ENCODE data around the gene PAPOLG. TPM values are rescaled to one million over a fixed set of nuclear protein-coding genes. Genes with fewer than 3 reads are reported as not detected.

The PAPOLG gene
- total RNA-seq (2022) (14.4 and 14.7 TPM in 2 replicates), Bru-seq, nascent RNA (percentile 78 among the genes with signal in this experiment), BruChase-seq, experiment 1, labeled RNA remaining after a 6-hour chase (percentile 62 among the genes with signal in this experiment), BruChase-seq, experiment 2, labeled RNA remaining after a 2-hour chase (percentile 73 among the genes with signal in this experiment)
- long read RNA-seq, full-length matches to known transcripts, result 3 of 5 reads
- long read RNA-seq, partial matches to known transcripts, result 2 of 5 reads
- long read RNA-seq, other reads (novel, unspliced or antisense), result 0 of 5 reads

DNA sequence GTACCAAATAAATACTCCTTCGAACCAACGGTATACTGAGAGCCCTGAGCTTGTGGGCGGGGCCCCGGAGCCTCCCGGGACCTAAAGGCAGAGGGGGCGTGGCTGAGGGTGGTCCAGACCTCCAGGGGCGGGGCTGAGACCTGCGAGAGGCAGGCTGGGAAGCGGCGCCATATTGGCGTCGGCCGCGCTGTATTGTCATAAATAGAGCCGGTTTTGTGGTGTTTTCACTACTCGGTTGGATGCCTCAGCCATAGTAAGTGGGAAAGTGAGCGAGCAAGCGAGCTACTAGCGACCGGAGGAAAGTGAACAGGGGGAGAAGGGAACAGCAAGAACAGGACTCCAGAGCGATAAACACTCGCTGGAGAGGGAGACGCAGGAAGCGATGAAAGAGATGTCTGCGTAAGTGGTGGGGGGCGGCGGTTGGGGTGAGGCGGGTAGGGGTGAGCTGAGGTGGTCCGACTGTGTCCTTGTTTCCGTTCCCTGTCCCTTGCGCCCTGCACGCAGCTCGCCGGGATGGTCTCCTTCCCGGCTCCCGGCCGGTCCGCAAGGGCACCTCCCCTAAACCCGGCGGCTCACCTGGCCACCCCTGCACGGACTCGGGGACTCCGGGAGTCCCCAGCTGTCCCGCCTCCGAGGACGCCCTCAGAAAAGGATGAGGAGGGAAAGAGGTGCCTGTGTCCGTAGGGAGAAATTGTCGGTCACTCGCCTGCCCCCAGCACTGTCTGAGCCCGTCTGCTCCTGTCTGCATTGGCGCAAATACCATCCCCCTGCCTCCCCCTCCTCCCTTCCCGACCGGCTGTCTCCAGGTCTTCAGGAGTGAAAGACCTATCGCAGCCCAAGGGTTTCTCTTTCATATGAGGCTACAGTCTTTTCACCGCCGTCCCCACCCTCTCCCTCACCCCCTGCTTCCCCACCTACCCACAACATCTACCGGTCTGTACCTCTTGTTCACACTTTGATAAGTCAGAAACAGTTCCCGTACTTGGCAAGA is at the start of gene PAPOLG:
PAPOLG (plus strand) TSS at position 172 of the 991 bp plus-strand sequence; CDS start at position 383, 211 bp downstream.
- Mint-ChIP-seq H3K4me3 (ENCODE audit: low read depth, unreplicated experiment) (peak within 1 kb of the TSS; percentile 85), H3K4me1 (ENCODE audit: low read depth, unreplicated experiment) (peaks cover 12% of the 10 kb centered on the region), H3K27me3 (ENCODE audit: unreplicated experiment) (no peaks in the 10 kb centered on the region), H3K27ac (ENCODE audit: unreplicated experiment) (peak within 1 kb of the TSS; percentile 71), H3K36me3 (ENCODE audit: insufficient read depth, unreplicated experiment) (peaks cover 17% of the 10 kb centered on the region), H3K9me3 (ENCODE audit: low read depth, unreplicated experiment) (no peaks in the 10 kb centered on the region)
- intact Hi-C loops (cut with micrococcal nuclease; ENCODE audit: unreplicated experiment), result loop anchor here (5.0 kb wide), 1 partner anchor 49 kb away; no protein-coding TSS in a partner anchor
- TF ChIP-seq CTCF (IDR thresholded peaks at IDR 0.05; ENCODE audit: unreplicated experiment), result no peak
- CTCF ChIA-PET, result interaction anchor here (1.3 to 1.5 kb wide), 3 partner anchors 8 to 127 kb away, joined by 3 to 4 read pairs (median 4); no protein-coding TSS in a partner anchor
- DNase-seq, result peak; percentile 97
- no TSS peak for BruUV-seq (replicated peaks)

GRCh38 chr2:60707750-60708371 is 48.2 kb upstream of the PAPOLG start:
- no peaks in the 10 kb centered on the region for H3K9me3 Mint-ChIP-seq (ENCODE audit: low read depth, unreplicated experiment)
- H3K4me1 Mint-ChIP-seq (ENCODE audit: low read depth, unreplicated experiment), result no peaks in the 10 kb centered on the region
- no peaks in the 10 kb centered on the region for H3K27me3 Mint-ChIP-seq (ENCODE audit: unreplicated experiment)
- no TSS peak for BruUV-seq (replicated peaks)
- H3K4me3 Mint-ChIP-seq (ENCODE audit: low read depth, unreplicated experiment), result no peak overlapping the region
- CTCF ChIA-PET, result interaction anchor here (0.7 to 2.0 kb wide), 3 partner anchors 48 to 291 kb away, joined by 3 to 9 read pairs (median 4); partner anchors contain the start of gene PAPOLG
- H3K36me3 Mint-ChIP-seq (ENCODE audit: insufficient read depth, unreplicated experiment), result no peaks in the 10 kb centered on the region
- no peak overlapping the region for H3K27ac Mint-ChIP-seq (ENCODE audit: unreplicated experiment)
- peak; percentile 55 for TF ChIP-seq CTCF (IDR thresholded peaks at IDR 0.05; ENCODE audit: unreplicated experiment)
- DNase-seq, result no peak
- intact Hi-C loops (cut with micrococcal nuclease; ENCODE audit: unreplicated experiment), result loop anchor here (1.0 to 5.0 kb wide), 2 partner anchors 49 to 291 kb away; partner anchors contain the start of gene PAPOLG

- intact Hi-C loops (cut with micrococcal nuclease; ENCODE audit: unreplicated experiment), result loop anchor here (5.0 kb wide), 1 partner anchor 49 kb away; the partner anchor contains the start of gene PAPOLG
- TF ChIP-seq CTCF (IDR thresholded peaks at IDR 0.05; ENCODE audit: unreplicated experiment), result no peak
- Mint-ChIP-seq H3K36me3 (ENCODE audit: insufficient read depth, unreplicated experiment) (no peaks in the 10 kb centered on the region), H3K27me3 (ENCODE audit: unreplicated experiment) (no peaks in the 10 kb centered on the region), H3K4me1 (ENCODE audit: low read depth, unreplicated experiment) (no peaks in the 10 kb centered on the region), H3K27ac (ENCODE audit: unreplicated experiment) (no peak overlapping the region), H3K4me3 (ENCODE audit: low read depth, unreplicated experiment) (no peak overlapping the region), H3K9me3 (ENCODE audit: low read depth, unreplicated experiment) (no peaks in the 10 kb centered on the region)
- no TSS peak for BruUV-seq (replicated peaks)
- DNase-seq, result no peak
- CTCF ChIA-PET, result interaction anchor here (0.8 kb wide), 1 partner anchor 290 kb away, joined by 3 read pairs; no protein-coding TSS in a partner anchor
These were observed 47.3 kb upstream of the PAPOLG start for GRCh38 chr2:60708630-60709320.

All from Calu3 (cell line).